K562 (cell line): ENCODE results near the gene PKHD1. TPM values are rescaled to one million over a fixed set of nuclear protein-coding genes. Genes with fewer than 3 reads are reported as not detected.

Source experiments
- BMI1 ChIP-seq: fragments of 150-350 bp; IDR thresholded peaks from 2 replicates; pipeline ENCODE4 v1.6.1; 2014; ENCODE audit warnings: low read length
- CBFB ChIP-seq: sonication (generic); formaldehyde crosslinking; IDR thresholded peaks from 2 replicates; pipeline ENCODE4 v1.4.0; 2020; ENCODE audit warnings: mild to moderate bottlenecking, missing genetic modification reagents
- CHD7 ChIP-seq: fragments of 200-600 bp; sonication (generic); IDR thresholded peaks from one replicate; pipeline ENCODE4 v1.6.1; 2012; ENCODE audit warnings: mild to moderate bottlenecking, low read depth, low read length, inconsistent platforms
- E2F4 ChIP-seq: sonication (generic); formaldehyde crosslinking; IDR thresholded peaks from 2 replicates; pipeline ENCODE4 v1.8.0; 2022; ENCODE audit warnings: mild to moderate bottlenecking, low read depth, missing genetic modification reagents
- KAT7 ChIP-seq: sonication (generic); formaldehyde crosslinking; IDR thresholded peaks from 2 replicates; pipeline ENCODE4 v1.8.0; 2022; ENCODE audit warnings: missing genetic modification reagents, mild to moderate bottlenecking, borderline replicate concordance
- NFATC3 ChIP-seq: fragments of 450-650 bp; IDR thresholded peaks from 2 replicates; pipeline ENCODE4 v1.6.1; 2017; ENCODE audit warnings: mild to moderate bottlenecking
- PCBP1 ChIP-seq: fragments of 200-400 bp; formaldehyde crosslinking; IDR thresholded peaks from 2 replicates; pipeline ENCODE4 v1.6.1; 2018; ENCODE audit warnings: mild to moderate bottlenecking, low read depth, low read length; ENCODE audit not compliant: poor library complexity, severe bottlenecking
- SOX6 ChIP-seq: fragments of 450-650 bp; IDR thresholded peaks from 2 replicates; pipeline ENCODE4 v1.6.1; 2014; ENCODE audit warnings: mild to moderate bottlenecking
- SP2 ChIP-seq: IDR thresholded peaks from 2 replicates; pipeline ENCODE4 v1.6.1; 2011; ENCODE audit warnings: mild to moderate bottlenecking, low read depth, low read length, moderate library complexity; ENCODE audit not compliant: poor library complexity, severe bottlenecking; ENCODE audit errors: extremely low read depth
- TAF7 ChIP-seq: fragments of 450-650 bp; IDR thresholded peaks from 2 replicates; pipeline ENCODE4 v1.6.1; 2016; ENCODE audit warnings: missing genetic modification characterization, missing compliant biosample characterization
- polyA plus RNA-seq, 8 experiments: library from polyadenylated mRNA; depleted of rRNA in 4 of 8; stranded (reverse) in 5 of 8; unstranded in 3 of 8; fragments of >200 nt; fragmentation: Nextera tagmentation in 2 of 8; fragmentation: Illumina TruSeq in 1 of 8; extraction: Ambion mirVana in 2 of 8; extraction: Trizol in 1 of 8; gene quantifications; 2 replicates each; pipeline versions ENCODE4 v1.2.1 to v1.2.3, GENCODE V29; 2011 to 2014; ENCODE audit warnings: inconsistent platforms in 1 of 8, missing spikeins in 1 of 8
- total RNA-seq, 7 experiments: library from RNA; depleted of rRNA in 6 of 7; stranded (reverse); fragments of >200 nt in 6 of 7; fragmentation: Illumina TruSeq in 2 of 7; extraction: Trizol in 2 of 7; gene quantifications; 2 replicates each; pipeline versions ENCODE4 v1.2.1 to v1.2.3, GENCODE V29; 2011 to 2021; ENCODE audit warnings: low replicate concordance in 1 of 7

The PKHD1 gene
- total and polyA plus RNA-seq, 9 of the 15 experiments (the other 6 are each of a cell fraction or from before 2014, with no cell fraction given) = 0.01 to 0.04 (median 0.01) TPM; not detected in 6

- TF ChIP-seq CHD7 (no peak), KAT7 (CRISPR knock-in tag) (no peak), NFATC3 (no peak), SOX6 (no peak), TAF7 (no peak), SP2 (no peak), E2F4 (no peak), BMI1 (no peak), PCBP1 (no peak), CBFB (CRISPR knock-in tag) (no peak)
Measured at GRCh38 chr6:51929934-51930574, 157.4 kb downstream of the PKHD1 start (continued).
